BE2C (cell line): ENCODE measurements around the gene GRM3.

Experiments used
- DNase-seq: peaks from one replicate; pipeline ENCODE4 v3.0.0-alpha.2; 2020
- H3K27me3 ChIP-seq: fragments of 250-450 bp; sonication (Bioruptor Pico); 2 replicates; pipeline ENCODE4 v1.5.1; 2020; ENCODE audit warnings: mild to moderate bottlenecking
- H3K36me3 ChIP-seq: fragments of 250-450 bp; sonication (Bioruptor Pico); 2 replicates; pipeline ENCODE4 v1.5.1; 2020; ENCODE audit warnings: mild to moderate bottlenecking
- H3K4me1 ChIP-seq: fragments of 250-450 bp; sonication (Bioruptor Pico); 2 replicates; pipeline ENCODE4 v1.5.1; 2020
- H3K4me3 ChIP-seq: 2 replicates; pipeline ENCODE4 v1.5.1; 2011; ENCODE audit warnings: low read depth, low read length
- H3K9me3 ChIP-seq: fragments of 250-450 bp; sonication (Bioruptor Pico); 2 replicates; pipeline ENCODE4 v1.5.1; 2020
- TF ChIP-seq, protein P1 (sequence below): IDR thresholded peaks from 2 replicates; pipeline ENCODE4 v1.5.1; 2012; ENCODE audit warnings: mild to moderate bottlenecking, low read depth, low read length

Gene GRM3

DNA sequence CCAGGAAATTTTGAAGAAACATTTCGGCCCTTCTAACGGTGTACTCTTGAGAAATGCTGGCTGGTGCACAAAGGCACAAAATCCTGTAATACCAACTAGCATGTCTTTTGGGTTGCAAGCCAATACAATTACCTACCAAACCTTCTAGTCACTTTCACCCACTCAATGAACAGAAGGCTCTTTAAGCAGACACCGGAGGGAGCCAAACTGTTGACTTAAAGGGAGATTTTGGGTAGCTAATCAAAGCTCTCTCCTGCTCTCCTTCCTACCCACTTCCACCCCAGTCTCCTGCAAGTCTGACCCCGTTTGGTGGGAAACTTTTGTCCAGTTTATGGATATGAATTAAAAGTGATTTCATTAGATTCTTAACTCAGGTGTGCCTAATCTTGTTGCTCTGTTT is 24.0 kb downstream of the GRM3 start:
- Histone ChIP-seq H3K4me3 (no peak overlapping the region), H3K9me3 (no peaks in the 10 kb centered on the region), H3K27me3 (no peaks in the 10 kb centered on the region), H3K4me1 (no peaks in the 10 kb centered on the region), H3K36me3 (no peaks in the 10 kb centered on the region)
- no peak for DNase-seq
- TF ChIP-seq, protein P1, sequence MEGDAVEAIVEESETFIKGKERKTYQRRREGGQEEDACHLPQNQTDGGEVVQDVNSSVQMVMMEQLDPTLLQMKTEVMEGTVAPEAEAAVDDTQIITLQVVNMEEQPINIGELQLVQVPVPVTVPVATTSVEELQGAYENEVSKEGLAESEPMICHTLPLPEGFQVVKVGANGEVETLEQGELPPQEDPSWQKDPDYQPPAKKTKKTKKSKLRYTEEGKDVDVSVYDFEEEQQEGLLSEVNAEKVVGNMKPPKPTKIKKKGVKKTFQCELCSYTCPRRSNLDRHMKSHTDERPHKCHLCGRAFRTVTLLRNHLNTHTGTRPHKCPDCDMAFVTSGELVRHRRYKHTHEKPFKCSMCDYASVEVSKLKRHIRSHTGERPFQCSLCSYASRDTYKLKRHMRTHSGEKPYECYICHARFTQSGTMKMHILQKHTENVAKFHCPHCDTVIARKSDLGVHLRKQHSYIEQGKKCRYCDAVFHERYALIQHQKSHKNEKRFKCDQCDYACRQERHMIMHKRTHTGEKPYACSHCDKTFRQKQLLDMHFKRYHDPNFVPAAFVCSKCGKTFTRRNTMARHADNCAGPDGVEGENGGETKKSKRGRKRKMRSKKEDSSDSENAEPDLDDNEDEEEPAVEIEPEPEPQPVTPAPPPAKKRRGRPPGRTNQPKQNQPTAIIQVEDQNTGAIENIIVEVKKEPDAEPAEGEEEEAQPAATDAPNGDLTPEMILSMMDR: no peak

DNA sequence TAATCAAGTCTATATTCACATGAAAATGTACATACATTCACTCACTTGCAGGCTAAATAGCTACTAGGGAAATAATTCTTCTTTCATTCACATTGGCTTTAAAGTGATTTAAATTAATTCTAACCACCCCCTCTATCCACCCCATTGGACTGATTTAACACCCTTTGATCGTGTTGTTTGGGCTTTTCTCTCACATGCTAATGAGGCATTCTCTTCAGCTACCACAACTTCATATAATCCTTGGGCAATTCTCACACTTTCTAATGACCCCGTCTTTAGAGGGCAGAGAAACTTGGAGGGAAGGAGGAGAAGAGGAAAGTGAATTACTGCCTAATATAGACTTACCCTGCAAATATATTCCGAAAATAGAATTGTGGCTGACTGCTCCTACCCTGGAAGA is 24.6 kb downstream of the GRM3 start:
- H3K4me1 ChIP-seq: no peaks in the 10 kb centered on the region
- no peaks in the 10 kb centered on the region for H3K27me3 ChIP-seq
- no peaks in the 10 kb centered on the region for H3K36me3 ChIP-seq
- H3K4me3 ChIP-seq: no peak overlapping the region
- no peaks in the 10 kb centered on the region for H3K9me3 ChIP-seq
- DNase-seq: no peak
- TF ChIP-seq, protein P1: no peak

DNA sequence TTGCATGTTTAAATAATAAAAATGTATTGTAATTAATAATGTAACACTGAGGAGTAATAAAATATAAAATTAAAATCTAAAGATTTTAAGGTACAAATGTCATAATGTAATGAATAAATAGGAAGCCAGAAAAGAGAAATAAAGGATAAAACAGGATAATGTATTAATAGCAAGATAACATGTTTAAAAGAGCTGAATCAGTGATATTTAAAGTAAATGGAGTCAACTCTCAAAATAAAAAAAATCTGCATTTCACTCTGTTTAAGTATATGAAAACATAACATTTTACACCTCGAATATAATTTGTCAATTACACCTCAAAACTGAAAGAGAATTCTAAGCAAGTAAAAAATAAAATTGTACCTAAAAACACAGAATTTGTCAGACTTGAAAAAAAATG is 44.1 kb downstream of the GRM3 start:
- H3K9me3 ChIP-seq: no peaks in the 10 kb centered on the region
- no peak for DNase-seq
- TF ChIP-seq, protein P1: no peak

DNA sequence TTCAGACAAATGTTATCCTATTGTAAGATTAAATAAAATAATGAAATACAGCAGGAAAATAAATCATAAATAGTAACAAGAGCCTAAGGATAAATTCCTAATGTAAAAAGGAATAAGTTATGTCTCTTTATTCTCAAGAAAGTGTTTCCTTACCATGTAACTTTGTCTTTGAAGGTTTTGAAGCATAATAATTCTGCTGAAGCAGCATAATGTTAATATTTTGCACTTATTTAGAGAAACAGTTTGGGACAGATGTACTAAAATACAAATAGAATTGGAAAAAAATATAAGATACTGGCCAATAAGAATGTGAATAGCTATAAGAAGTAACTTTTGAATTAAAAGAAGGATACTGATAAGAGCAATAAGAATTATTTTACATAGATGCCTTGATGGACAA is 45.7 kb downstream of the GRM3 start:
- TF ChIP-seq, protein P1: no peak
- DNase-seq: no peak
- Histone ChIP-seq H3K9me3 (no peaks in the 10 kb centered on the region), H3K36me3 (no peaks in the 10 kb centered on the region), H3K4me3 (no peak overlapping the region), H3K4me1 (no peaks in the 10 kb centered on the region), H3K27me3 (no peaks in the 10 kb centered on the region; the same call in 1 of the 2 replicates)

More for the DNA sequence above, 44.1 kb downstream of the GRM3 start:
- Histone ChIP-seq H3K4me1 (no peaks in the 10 kb centered on the region), H3K27me3 (no peaks in the 10 kb centered on the region; the same call in 1 of the 2 replicates), H3K36me3 (no peaks in the 10 kb centered on the region), H3K4me3 (no peak overlapping the region)

DNA sequence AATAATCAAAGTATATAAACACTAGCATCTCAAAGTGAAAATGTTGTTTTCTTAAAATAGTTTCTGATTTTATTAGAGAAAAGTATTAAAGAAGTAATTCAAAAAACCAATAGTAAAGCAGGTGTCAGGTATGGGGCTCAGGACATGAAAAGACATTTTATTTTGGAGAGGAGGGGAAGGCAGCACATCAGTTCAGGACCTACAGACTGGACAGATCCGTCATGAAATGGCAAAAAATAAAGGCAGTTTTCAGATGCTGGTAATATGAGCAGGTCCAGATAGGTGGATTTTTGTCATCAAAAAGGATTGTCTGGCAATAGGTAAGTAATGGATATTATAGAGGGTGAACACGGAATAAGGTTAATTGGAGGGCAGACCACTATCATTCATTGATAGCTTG is 49.0 kb downstream of the GRM3 start:
- TF ChIP-seq, protein P1: no peak
- H3K9me3 ChIP-seq: no peaks in the 10 kb centered on the region
- no peaks in the 10 kb centered on the region for H3K4me1 ChIP-seq
- DNase-seq: no peak
- H3K27me3 ChIP-seq: no peaks in the 10 kb centered on the region
- no peaks in the 10 kb centered on the region for H3K36me3 ChIP-seq
- no peak overlapping the region for H3K4me3 ChIP-seq

DNA sequence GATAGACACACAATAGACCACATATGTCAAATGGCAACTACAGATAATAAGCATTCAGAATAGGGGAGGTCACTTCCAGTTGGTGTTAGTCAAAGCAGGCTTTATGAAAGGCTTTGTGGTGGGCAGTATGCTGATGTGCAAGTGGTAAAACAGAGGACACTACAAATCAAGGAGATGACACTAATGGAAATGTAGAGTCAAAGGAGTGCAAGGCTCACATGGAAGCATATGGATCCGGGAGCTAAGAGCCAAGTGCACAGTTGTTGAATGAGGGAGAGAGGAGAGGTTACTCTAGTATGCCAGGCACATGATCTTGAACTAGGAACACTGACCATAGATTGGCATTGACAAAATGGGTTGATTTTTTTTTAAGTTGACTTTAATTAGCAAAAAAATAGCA is 62.7 kb downstream of the GRM3 start:
- Histone ChIP-seq H3K36me3 (no peaks in the 10 kb centered on the region), H3K27me3 (no peaks in the 10 kb centered on the region), H3K9me3 (no peaks in the 10 kb centered on the region), H3K4me1 (no peaks in the 10 kb centered on the region), H3K4me3 (no peak overlapping the region)
- TF ChIP-seq, protein P1: no peak
- DNase-seq: no peak
